Suppressor macrophage (primary cell): Measurements from ENCODE around the gene VPS45.
A peak's percentile ranks its signal among the peaks of the same experiment; 100 is the strongest.
"Not testable (repeated sequence)": the region's sequence is repeated elsewhere in the genome, so short reads cannot be mapped to it uniquely, and the experiment has no call there.

Experiments
- DNase-seq, 4 experiments: peaks; one replicate each; pipeline ENCODE4 v3.0.0-alpha.2; 2020 to 2022

VPS45 gene

DNA sequence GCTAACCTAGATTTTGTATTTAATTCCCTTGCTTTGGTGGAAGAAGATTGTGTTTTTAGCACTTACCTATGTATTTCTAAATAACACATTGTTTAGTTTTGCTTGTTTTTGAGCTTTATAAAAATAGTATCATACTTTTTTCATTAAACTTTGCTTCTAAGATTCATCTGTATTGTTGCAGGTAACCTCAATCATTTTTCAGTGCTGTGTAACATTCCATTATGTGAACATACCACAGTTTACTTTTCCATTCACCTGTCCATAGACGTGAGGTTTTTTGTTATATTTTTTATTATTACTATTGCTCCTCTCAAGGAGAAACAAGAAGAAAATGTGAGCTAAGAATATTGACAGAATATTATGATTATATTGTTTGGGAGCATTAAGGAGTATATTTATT is 67.0 kb downstream of the VPS45 start:
- DNase-seq, result no peak

DNA sequence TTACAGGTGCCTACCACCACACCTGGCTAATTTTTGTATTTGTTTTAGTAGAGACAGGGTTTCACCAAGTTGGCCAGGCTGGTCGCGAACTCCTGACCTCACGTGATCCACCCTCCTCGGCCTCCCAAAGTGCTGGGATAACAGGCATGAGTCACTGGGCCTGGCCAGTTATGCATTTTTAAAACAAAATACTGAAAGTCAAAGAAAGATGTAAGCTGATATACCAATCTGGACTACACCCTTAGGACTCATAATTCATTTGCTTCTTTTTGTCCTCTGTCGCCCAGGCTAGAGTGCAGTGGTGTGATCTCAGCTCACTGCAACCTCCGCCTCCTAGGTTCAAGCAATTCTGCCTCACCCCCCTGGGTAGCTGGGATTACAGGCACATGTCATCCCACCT is 67.8 kb downstream of the VPS45 start:
- not testable (repeated sequence) for DNase-seq

DNA sequence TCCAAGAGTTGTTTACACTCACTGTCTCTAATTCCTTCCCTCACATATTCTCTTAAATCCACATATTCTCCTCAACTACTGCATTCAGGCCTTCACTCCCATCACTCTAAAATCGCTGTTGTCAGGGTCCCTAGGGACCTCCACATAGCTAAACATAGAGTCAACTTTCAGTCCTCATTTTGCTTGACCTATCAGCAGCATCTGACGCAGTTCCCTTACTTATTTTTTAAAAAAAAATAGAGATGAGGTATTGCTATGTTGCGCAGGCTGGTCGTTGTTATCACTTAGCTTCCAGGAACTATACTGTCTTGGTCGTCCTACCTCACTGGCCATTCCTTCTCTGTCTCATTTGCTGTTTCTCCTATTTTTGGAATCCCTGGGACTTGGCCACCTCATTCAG is 70.5 kb downstream of the VPS45 start:
- no peak for DNase-seq

DNA sequence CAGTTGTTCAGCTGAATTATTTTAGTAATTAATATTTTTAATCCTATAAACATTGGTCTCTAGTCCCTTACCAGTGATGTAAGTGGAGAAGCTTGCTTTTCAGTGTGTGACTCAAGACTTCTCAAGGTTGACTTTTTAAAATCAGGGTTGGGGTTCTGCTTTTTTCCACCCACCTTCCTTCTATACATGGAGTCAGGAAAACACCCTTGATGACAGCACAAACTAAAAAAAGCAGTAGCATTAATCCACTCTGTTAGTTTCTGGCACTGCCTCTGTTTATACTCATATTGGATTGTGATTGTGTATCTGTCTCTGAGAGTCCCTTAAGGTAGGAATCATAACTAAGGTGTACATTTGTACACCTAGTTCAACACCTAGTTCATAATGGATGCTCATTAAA is 73.9 kb downstream of the VPS45 start:
- peak; percentile 64 to 89 (median 74) for DNase-seq

DNA sequence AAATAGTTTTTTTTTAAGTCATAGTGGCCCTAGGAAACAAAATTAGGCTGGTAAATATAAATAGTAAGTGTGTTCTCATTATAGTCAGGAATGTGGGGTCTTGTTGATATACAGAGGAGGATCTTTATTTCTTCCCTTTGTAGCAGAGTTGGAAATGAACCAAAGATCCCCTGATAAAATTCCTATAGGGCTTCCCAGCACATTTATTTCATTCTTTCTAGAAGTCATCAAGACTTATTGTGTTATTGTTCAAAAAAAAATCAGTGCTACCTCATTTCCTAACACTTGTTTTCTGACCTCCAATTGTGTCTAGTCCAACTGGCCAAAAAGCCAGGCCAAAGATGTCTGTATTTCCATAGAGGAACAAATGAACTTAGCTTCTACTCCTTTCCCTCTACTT is 74.5 kb downstream of the VPS45 start:
- no peak for DNase-seq

DNA sequence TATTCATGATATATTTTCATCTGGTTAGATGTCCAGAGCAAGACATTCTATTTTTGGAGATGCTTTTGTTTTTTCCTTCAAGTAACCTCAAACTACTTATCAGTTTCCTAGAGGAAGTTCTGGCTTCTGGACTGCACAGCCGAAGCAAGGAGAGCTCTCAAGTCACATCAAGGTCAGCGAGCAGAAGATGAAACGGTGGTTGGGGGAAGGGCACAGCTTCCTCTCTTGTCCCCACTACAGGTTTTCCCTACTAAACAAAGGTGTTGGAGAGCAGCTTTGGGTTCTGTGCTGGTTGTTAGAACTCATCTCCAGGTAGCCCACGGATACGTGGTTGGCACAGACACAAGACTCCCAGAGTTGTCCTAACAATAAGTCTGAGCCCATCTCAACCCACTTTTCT is 77.0 kb downstream of the VPS45 start:
- peak in 3 of 4 experiments; percentile 19 to 29 (median 28) for DNase-seq

DNA sequence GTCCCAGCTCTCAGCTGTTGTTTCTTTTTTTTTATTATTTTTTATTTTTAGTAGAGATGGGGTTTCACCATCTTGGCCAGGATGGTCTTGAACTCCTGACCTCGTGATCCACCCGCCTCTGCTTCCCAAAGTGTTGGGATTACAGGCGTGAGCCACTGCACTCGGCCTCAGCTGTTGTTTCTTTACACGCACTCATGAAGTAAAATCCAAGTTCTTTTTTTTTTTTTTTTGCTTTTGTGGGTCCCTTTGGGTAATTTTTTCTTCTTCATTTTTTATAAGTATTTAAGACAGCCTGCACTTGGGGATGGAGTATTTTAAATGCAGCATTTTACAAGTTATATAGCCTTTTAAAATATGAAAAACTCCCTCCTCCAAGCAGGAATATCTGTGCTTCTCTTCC is 78.4 kb downstream of the VPS45 start:
- DNase-seq, result not testable (repeated sequence)

DNA sequence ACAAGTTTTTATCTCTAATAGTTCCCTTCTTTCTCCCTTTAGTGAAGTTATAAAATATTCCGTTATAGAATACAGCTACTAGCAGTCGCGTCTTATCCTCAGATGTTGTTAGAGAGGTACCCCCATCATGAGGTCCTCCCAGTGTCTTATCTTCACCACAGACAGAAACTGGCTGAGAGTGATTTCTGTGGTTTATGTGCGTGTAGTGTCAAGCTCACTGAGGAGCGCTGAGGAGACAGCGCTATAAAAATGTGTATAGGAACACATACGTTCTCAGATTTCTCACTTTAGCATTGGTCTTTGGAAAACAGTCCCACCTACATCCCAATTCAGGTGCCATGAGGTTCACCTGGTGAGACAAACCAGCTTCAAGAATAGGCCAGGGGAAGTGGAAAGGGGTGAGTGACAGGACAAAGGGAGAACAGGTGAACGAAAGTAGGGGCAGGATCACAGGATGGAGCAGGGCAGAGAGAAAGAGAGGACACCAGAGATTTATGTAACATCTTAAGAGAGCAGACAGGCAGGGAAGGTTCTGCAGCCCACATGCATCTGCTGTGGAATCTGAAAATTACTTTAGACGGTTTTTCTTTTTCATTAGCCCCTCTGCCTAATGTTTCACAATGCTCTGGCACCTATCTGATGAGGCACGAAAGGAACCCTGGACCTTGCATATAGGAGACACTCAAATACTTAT is 79.4 kb downstream of the VPS45 start:
- no peak for DNase-seq

DNA sequence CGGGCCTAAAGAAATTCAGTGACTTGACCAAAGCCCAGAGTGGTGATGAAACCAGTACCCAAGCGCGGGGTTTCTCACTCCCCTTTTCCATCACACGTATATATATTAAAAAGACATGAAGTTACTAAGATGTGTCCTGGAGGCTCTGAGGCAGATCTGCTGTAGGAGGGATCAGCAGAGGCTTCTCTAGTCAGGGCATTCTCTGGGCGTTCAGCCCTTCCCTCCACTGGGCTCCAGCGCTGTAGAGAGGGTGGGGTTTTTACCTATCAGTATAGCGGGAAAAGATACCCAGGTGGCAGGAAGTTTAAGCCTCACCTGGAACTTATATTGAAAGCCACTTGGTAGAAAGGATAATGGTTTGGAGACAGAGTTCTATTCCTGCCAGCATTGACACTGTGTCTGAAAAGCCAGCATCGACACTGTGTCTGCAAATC is 81.3 kb downstream of the VPS45 start:
- peak in 3 of 4 experiments; percentile 24 to 33 (median 26) for DNase-seq

DNA sequence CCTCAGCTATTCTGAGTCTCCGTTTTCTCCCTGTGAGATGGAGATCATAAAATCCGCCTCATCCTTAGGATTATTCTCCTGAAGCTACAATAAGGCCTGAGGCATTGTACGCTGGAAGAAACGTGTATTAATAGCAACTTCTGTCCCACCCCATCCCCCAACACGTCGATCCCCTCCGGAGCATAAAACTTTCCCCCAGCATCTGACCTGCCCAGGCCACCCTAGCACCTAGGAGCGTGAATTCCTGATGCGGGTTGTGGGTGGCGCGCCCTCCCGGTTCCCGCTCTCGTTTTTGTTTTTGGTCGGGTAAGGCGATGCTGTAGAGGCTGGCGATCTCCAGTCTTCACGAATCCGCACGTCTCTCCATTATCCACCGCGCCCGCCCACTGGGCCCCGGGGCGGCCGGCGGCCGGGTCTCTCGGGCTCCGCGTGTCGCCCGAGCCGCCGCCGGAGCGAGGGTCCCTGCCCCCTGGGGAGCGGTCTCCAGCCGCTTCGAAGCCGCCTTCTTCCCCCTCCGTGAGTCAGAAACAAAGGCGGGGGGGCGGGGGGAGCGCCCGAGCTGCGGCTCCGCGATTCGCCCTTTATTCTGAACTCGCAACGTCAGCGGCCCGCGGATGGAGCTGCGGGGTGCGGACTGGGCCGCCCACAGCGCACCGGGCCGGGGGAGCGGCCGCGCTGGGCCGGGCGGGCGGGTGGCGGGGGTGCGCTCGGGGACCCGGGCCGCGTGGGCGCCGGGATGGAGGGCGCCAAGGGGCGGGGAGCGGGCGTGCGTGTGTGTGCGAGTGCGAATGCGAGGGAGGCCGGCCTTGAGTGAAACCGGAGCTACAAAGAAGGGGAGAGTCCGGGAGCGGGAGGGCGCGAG is 81.9 kb downstream of the VPS45 start, which contains the start of gene PLEKHO1:
Gene PLEKHO1 (plus strand): TSS at position 646 of the 862 bp plus-strand sequence. CDS start 342 bp downstream, outside the sequence.
- peak; percentile 88 to 93 (median 90) for DNase-seq

DNA sequence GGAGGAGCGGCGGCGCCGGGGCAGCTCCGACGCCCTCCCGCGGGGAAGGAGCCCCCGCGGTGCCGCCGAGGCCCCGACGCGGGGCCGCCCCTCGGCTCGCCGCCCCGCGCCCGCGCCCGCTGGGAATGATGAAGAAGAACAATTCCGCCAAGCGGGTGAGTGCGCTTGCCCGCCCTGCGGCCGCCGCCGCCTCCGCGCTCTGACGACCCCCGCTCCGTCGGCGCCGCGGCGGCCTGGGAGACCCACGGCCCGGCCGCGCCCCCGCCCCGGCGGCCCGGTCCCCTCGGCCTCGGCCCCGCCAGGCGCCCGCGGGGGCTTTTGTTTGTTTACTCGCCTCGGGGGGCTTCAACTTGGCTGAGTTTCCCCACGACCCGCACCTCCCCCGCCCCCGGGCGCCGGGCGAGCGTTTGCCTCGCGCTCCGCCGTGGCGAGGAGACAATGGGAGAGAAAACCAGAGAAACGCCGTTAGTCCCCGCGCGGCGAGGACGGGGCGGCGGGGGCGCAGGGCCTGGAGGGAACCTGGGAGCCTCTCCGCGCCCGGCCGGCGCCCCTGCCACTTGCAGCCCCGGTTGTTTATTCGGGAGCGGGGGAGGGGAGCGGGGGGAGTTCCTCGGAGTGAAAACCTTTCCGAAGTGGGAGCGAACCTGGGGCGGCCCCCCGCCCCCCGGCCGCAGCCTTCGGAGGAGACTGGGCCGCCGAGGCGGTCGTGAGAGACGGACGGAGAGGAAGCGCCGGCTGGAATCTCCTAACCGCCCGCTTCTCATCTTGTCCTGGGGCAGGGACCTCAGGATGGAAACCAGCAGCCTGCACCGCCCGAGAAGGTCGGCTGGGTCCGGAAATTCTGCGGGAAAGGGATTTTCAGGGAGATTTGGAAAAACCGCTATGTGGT is 82.8 kb downstream of the VPS45 start:
- peak; percentile 48 to 72 (median 56) for DNase-seq

DNA sequence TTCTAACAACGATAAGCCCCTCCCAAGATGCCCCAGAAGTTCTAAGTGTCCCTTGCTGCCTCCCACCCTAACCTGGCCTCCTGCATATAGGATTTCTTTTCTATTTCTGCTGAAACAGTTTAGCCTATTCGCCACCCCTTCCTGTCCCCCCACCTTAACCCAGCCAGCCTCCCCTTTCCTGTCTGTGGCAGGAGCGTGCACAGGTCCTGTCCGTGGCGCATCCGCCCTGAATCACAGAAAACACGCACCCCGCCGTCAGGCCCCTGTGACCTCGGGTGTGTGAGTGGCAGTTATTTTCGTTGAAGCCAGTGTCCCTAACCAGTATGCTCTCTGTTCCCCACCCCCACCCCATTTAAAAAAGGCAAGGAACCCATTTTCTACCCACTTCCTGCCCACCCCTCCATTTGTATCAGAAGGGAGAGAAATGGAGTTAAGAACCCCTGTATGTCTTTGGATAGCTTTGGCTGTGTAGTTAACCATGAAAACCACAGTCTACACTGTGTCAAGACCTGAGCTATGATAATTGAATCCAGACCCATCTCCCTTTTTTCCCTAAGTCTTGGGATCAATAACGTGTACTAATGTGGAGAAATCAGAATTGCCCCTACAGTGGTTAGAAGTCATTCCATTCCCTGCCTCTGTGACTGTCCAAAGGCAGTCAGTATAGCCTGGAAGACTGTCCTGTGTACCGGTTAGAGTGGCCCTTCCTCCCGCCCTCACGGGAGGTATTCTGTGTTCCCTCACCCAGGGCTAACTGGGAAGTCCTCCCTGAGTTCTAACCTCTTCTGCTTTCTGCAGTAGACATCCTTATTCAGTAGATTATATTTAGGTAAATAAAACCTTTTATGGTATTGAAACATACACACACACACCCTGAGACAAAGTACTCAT is 84.0 kb downstream of the VPS45 start:
- peak; percentile 56 to 71 (median 66) for DNase-seq

DNA sequence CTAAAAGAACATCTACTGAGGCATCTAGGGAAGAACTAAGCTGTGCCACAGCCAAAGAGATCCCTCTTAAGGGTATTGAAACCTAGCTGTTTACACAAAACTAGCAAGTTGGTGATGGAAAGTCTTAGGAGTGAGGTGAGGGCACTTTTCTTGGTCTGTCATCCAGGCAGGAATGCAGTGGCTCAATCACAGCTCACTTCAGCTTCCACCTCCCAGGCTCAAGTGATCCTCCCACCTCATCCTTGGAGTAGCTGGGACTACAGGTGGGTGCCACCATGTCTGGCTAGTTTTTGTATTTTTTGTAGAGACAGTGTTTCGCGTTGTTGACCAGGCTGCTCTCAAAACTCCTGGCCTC is 84.6 kb downstream of the VPS45 start:
- DNase-seq, result no peak

DNA sequence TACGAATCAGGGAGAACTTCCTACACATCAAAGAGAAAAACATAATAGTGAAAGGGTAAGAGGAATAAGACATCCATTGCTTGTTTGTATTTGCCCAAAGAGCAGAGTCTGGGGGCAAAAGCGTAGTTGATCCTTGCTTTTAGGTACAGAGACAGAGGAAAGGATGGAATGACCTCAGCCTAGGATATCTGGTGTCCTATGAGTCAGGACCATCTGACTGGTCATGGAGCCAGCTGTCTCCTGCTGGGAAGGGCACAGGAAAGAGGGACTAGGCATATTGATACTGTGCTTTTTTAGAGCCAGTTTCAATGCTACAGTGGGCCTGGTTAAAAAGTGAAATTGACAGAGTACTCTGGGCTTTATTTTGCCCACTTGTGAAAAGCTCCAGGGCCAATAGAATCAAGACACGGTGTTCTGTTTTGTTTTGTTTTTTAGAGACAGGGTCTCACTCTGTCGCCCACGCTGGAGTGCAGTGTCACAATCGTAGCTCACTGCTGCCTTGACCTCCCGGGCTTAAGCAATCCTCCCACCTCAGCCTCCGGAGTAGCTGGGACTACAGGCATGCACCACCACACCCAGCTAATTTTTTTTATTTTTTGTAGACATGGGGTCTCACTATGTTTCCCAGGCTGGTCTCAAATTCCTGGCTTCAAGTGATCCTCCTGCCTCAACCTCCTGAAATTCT is 85.3 kb downstream of the VPS45 start:
- DNase-seq, result peak; percentile 58 to 79 (median 74)

DNA sequence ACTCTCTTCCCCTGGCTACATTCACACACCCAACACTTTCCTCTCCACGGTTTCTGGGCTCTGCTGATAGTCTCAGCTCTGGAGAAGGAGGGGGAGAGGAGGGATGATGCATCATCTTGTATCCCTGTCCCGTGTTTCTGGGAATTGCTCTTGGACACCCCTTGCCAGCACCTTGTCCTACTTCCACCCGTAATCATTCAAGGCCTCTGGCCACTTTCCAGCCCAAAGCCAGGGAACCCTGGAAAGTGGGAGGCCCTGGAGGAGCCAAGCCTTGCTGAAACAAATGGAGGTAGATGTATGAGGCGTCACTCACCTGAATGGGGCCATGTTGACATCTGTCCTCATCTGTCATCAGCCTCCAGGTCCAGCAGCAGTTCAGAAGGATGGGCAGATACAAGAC is 86.6 kb downstream of the VPS45 start:
- no peak for DNase-seq

DNA sequence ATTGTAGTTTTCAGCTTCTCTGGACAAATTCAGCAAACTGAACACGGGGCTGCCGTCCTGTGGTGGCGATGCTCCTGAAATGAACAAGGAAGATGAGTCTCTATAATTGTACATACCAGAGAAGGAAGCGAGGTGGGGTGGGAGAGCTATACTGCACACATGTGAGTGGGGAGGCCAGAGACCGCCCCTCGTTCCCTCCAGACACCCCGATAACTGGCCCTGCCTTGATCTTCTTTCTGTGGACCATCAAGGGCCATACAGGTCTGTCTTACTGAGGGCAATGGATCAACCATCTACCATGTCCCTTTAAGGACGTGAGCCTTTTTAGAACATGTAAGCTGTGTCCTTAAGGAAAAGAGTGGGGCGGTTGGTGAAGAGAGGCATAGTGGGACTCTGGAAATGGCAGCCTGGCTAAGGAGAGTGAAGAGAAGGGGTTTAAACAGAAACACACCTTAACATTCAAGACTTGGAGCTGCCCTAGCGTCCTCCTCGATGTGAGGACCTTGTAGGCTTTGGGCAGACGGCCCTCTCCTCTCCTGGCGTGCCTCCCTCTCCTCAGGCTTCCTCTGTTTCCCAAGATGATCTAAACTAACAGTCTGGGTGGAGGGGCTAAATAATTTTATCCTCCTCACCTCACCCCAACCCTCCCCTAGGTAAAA is 88.0 kb downstream of the VPS45 start:
- no peak for DNase-seq

DNA sequence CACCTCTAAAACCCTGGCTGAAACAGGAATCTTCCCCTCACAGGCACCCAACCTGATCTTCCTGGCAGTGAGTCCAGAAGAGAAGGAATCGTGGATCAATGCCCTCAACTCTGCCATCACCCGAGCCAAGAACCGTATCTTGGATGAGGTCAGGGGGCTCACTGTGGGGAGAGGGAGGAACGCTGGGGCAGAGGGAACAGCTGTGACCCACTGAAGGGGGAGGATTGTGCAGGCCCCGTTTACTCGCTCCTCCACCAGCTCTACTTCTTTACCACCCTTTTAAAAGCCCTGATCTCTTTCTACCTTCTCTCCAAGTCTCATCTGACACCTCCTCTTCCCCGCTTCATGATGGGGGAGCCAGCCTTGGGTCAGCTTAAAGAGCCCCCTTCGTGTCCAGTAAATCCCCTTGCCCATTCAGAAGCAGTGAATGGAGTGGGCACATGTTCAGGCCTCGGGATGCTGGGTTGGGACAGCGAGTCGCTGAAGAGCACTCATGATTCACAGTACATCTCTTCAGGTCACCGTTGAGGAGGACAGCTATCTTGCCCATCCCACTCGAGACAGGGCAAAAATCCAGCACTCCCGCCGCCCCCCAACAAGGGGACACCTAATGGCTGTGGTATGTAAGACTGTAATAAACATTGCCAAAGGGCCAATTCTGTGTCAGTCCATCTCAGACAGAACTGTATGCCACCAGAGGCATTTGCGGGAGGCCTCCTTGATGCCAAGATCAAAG is 89.5 kb downstream of the VPS45 start:
- no peak for DNase-seq

DNA sequence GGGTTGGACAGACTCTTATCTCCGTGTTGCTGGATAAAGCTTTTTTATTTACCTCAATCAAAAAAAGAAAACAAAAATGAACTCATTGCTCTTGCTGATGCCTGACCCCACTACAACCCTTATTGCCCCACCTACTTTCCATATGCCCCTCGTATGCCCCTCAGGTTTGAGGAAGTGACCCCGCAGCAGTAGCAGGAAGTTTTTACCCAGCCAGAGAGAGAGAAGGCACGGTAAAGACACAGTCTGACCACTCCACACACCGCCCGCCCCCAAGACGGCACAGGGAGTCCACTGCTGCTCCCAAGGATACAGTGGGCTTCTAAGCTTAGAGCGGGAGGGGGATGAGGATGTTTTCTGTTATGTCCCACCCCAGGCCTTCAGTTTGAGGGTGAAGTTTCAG is 92.0 kb downstream of the VPS45 start:
- peak; percentile 75 to 89 (median 84) for DNase-seq

DNA sequence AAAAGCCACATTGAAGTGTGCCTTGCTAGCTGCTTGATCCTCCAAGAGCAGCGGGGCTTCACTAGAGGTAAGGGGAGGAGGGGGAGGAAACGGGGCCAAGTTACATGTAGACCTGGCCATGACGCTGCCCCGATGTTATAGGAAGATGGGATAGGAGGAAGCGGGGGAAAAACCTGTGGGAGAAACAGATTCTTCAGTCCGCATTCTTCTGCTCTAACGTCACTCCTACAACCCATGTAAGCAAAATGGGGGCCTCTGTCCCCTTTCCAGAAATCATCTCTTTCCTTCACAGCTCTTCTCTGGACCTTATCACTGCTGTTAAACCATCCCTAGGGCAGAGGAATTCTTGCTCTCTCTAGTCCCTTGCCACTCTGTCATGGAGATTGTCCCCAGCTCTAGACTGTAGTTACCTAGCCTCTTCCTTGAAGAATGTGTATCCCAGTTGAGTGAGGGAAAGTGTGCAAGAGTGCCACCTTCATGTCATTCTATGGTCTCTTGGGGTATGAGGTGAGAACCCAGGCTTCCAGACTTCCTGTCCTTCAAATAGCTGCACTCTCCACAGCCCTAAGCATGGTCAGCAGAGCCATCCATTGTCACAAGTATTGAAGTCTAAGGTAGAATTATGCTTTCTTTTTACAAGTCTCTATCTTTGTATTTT is 93.5 kb downstream of the VPS45 start:
- peak in 3 of 4 experiments; percentile 54 to 63 (median 61) for DNase-seq
